ENCODE results near the gene PCSK5. TPM values are rescaled to one million over a fixed set of nuclear protein-coding genes. Genes with fewer than 3 reads are reported as not detected.

PCSK5 gene
- total RNA-seq, 1 experiment from 2014 or later: 7.5 TPM

- no peak overlapping the region for H3K27ac ChIP-seq (ENCODE audit: insufficient read length, low read depth, low read length)
- H3K23ac ChIP-seq (ENCODE audit: insufficient read length, low read depth, low read length): no peak overlapping the region
- H2BK5ac ChIP-seq (ENCODE audit: insufficient read length, low read length): no peak overlapping the region
- Mint-ChIP-seq H3K9me3 (no peaks in the 10 kb centered on the region), H3K36me3 (ENCODE audit: insufficient read depth in 1 of 3, low read depth in 3 of 3) (no peaks in the 10 kb centered on the region), H3K27ac (no peak overlapping the region; a peak in 1 of 7 replicates), H3K27me3 (ENCODE audit: low read depth) (peaks cover 1% of the 10 kb centered on the region; the same call in 1 of the 2 replicates), H3K4me3 (no peak overlapping the region), H3K4me1 (peaks cover 0 to 3% of the 10 kb centered on the region in 2 experiments; a peak in 2 of 4 replicates)
- no peak overlapping the region for H3K4ac ChIP-seq (ENCODE audit: low read depth, low read length)
- no peak overlapping the region for H4K8ac ChIP-seq (replicated peaks; ENCODE audit: insufficient read length, low read depth, low read length)
- no CpG with 5 or more reads among the region's 3 CpGs for WGBS (ENCODE audit: extremely low coverage, insufficient read length, low lambda C conversion rate)
- H3K79me2 ChIP-seq (ENCODE audit: insufficient read depth, low read length): no peaks in the 10 kb centered on the region
- no peak overlapping the region for H2BK15ac ChIP-seq (ENCODE audit: low read depth, low read length)
- H2BK120ac ChIP-seq (ENCODE audit: low read depth, low read length, poor library complexity, severe bottlenecking): no peak overlapping the region
- H4K5ac ChIP-seq (ENCODE audit: insufficient read length, low read depth, low read length): no peak overlapping the region
- H3K4me2 ChIP-seq (ENCODE audit: insufficient read depth, insufficient read length, low read length): no peak overlapping the region
- no peak overlapping the region for H3K56ac ChIP-seq (ENCODE audit: insufficient read length, low read depth, low read length)
- H2AK5ac ChIP-seq (ENCODE audit: insufficient read length, low read length): no peak overlapping the region
- no peaks in the 10 kb centered on the region for H3K23me2 ChIP-seq (ENCODE audit: insufficient read length, low read depth, low read length, poor library complexity, severe bottlenecking)
- no peaks in the 10 kb centered on the region for H3K27me3 ChIP-seq (ENCODE audit: insufficient read depth, low read length)
- no peak overlapping the region for H3K9ac ChIP-seq (ENCODE audit: extremely low read depth, insufficient read length, low read length)
- no peak overlapping the region for H3K18ac ChIP-seq (ENCODE audit: insufficient read length, low read depth, low read length)
- no peak overlapping the region for H3T11ph ChIP-seq (ENCODE audit: low read length)
- no peaks in the 10 kb centered on the region for H3K4me1 ChIP-seq (ENCODE audit: insufficient read depth, low read length)
- no peak for TF ChIP-seq CTCF (conservative IDR thresholded peaks at IDR 0.05)
- no peaks in the 10 kb centered on the region for H3K9me3 ChIP-seq (ENCODE audit: control insufficient read depth, low read depth, low read length)
- H3K79me1 ChIP-seq (ENCODE audit: insufficient read depth, low read depth, low read length, poor library complexity, severe bottlenecking): no peaks in the 10 kb centered on the region
- no peaks in the 10 kb centered on the region for H4K20me1 ChIP-seq (ENCODE audit: control insufficient read depth, insufficient read depth, insufficient read length)
- H4K91ac ChIP-seq (ENCODE audit: insufficient read length, low read depth, low read length): no peak overlapping the region
- no peak overlapping the region for H2BK20ac ChIP-seq (ENCODE audit: low read depth, low read length, poor library complexity, severe bottlenecking)
- no peak overlapping the region for H3K14ac ChIP-seq (ENCODE audit: insufficient read depth, low read length)
- no peak overlapping the region for H2BK12ac ChIP-seq (ENCODE audit: insufficient read length, low read depth, low read length)
- H2AFZ ChIP-seq (ENCODE audit: low read length): no peak overlapping the region
- DNase-seq: no peak
Measured at GRCh38 chr9:76401580-76402354, 511.3 kb downstream of the PCSK5 start.

Measured in H9 (cell line).